Right lung (tissue), 5 donors: ENCODE measurements around the gene MYCL. TPM values are rescaled to one million over a fixed set of nuclear protein-coding genes. Genes with fewer than 3 reads are reported as not detected.

Source experiments
- DNase-seq, 2 donors: peaks; one replicate each; pipeline ENCODE4 v3.0.0-alpha.2; 2013
- polyA plus RNA-seq, 5 donors: library from polyadenylated mRNA; unstranded; fragments of 120-200 nt; gene quantifications; one replicate each; pipeline versions ENCODE4 v1.2.1 to v1.2.3, GENCODE V29; 2013; ENCODE audit warnings: inconsistent platforms in 1 of 5, low replicate concordance in 1 of 5; ENCODE audit not compliant: insufficient read length in 5 of 5, insufficient read depth in 1 of 5

The MYCL gene
- polyA plus RNA-seq, 5 donors = 8.6 to 12.5 (median 10.9) TPM

- DNase-seq = no peak
Observed at GRCh38 chr1:39854738-39855137, 47.0 kb downstream of the MYCL start.

GRCh38 chr1:39854314-39854713 is 47.4 kb downstream of the MYCL start:
- DNase-seq = no peak

- DNase-seq = no peak
Observed at GRCh38 chr1:39852876-39853275, 48.8 kb downstream of the MYCL start.

GRCh38 chr1:39852214-39852791 is 49.4 kb downstream of the MYCL start:
- peak; percentile 8 to 13 for DNase-seq

- no peak for DNase-seq
Observed at GRCh38 chr1:39850606-39851216, 51.0 kb downstream of the MYCL start.

- DNase-seq = no peak
Observed at GRCh38 chr1:39849203-39849602, 52.5 kb downstream of the MYCL start.

GRCh38 chr1:39847940-39848339 is 53.8 kb downstream of the MYCL start:
- DNase-seq = no peak

GRCh38 chr1:39846796-39847195 is 54.9 kb downstream of the MYCL start:
- DNase-seq = no peak

GRCh38 chr1:39845569-39846566 is 55.8 kb downstream of the MYCL start:
- peak; percentile 88 to 90 for DNase-seq

Other genes starting within 250 kb of the MYCL start
- under 1 TPM in 2 of 5 donors, not detected in 3; 0.15 to 0.37 TPM for gene NT5C1A, start 229.8 kb downstream of the MYCL start, polyA plus RNA-seq
- under 1 TPM; 0.15 to 0.20 (median 0.16) TPM for gene HPCAL4, start 210.5 kb downstream of the MYCL start, polyA plus RNA-seq
- gene PPIE, start 163.0 kb downstream of the MYCL start, polyA plus RNA-seq = 10 to 100 TPM; 66.8 to 77.7 (median 71.5) TPM
- under 1 TPM in 4 of 5 donors, not detected in 1; 0.10 to 0.53 (median 0.18) TPM for gene OXCT2, start 130.6 kb downstream of the MYCL start, polyA plus RNA-seq
- gene BMP8B, start 113.1 kb downstream of the MYCL start, polyA plus RNA-seq = 1 to 10 TPM in 4 of 5 donors, under 1 TPM in 1; 0.91 to 2.1 (median 1.5) TPM
- gene TRIT1, start 18.4 kb downstream of the MYCL start, polyA plus RNA-seq = 10 to 100 TPM; 33.9 to 48.5 (median 36.0) TPM
- 100 to 1,000 TPM in 4 of 5 donors, 10 to 100 TPM in 1; 53.3 to 196 (median 159) TPM for gene MFSD2A, start 53.2 kb upstream of the MYCL start, polyA plus RNA-seq
- gene CAP1, start 138.8 kb upstream of the MYCL start, polyA plus RNA-seq = 100 to 1,000 TPM; 149 to 170 (median 166) TPM
- 100 to 1,000 TPM in 3 of 5 donors, 10 to 100 TPM in 2; 84.4 to 117 (median 101) TPM for gene PPT1, start 195.3 kb upstream of the MYCL start, polyA plus RNA-seq